Neural progenitor cell (in vitro differentiated cells): ENCODE results near the gene SLC11A2. TPM values are rescaled to one million over a fixed set of nuclear protein-coding genes. Genes with fewer than 3 reads are reported as not detected.

Experiments
- DNase-seq: peaks from one replicate; pipeline ENCODE4 v3.0.0-alpha.2; 2016; ENCODE audit warnings: low spot score
- H2AFZ ChIP-seq: fragments of 200-600 bp; sonication (generic); replicated peaks from 2 replicates; pipeline ENCODE4 v1.6.1; 2016; ENCODE audit warnings: antibody characterized with exemption
- H3F3A ChIP-seq: fragments of 200-600 bp; sonication (generic); 2 replicates; pipeline ENCODE4 v1.6.1; 2016; ENCODE audit warnings: antibody characterized with exemption, low read depth
- H3K27ac ChIP-seq: fragments of 200-600 bp; sonication (generic); 2 replicates; pipeline ENCODE4 v1.5.1; 2016; ENCODE audit warnings: mild to moderate bottlenecking
- H3K27me3 ChIP-seq: fragments of 200-600 bp; sonication (generic); 2 replicates; pipeline ENCODE4 v1.6.1; 2016; ENCODE audit warnings: mild to moderate bottlenecking, moderate library complexity
- H3K36me3 ChIP-seq: fragments of 200-600 bp; sonication (generic); 2 replicates; pipeline ENCODE4 v1.5.1; 2016
- H3K4me1 ChIP-seq: fragments of 200-600 bp; sonication (generic); 2 replicates; pipeline ENCODE4 v1.6.1; 2016; ENCODE audit warnings: mixed run types
- H3K4me2 ChIP-seq: fragments of 200-600 bp; sonication (generic); 2 replicates; pipeline ENCODE4 v1.6.1; 2016
- H3K4me3 ChIP-seq: fragments of 200-600 bp; sonication (generic); 2 replicates; pipeline ENCODE4 v1.5.1; 2016
- H3K79me2 ChIP-seq: fragments of 200-600 bp; sonication (generic); 2 replicates; pipeline ENCODE4 v1.6.1; 2016; ENCODE audit warnings: low read depth
- H3K9ac ChIP-seq: fragments of 200-600 bp; sonication (generic); 2 replicates; pipeline ENCODE4 v1.6.1; 2016
- H3K9me3 ChIP-seq: fragments of 200-600 bp; sonication (generic); 2 replicates; pipeline ENCODE4 v1.5.1; 2016; ENCODE audit warnings: low read depth
- H4K20me1 ChIP-seq: fragments of 200-600 bp; sonication (generic); 2 replicates; pipeline ENCODE4 v1.6.1; 2016; ENCODE audit warnings: low read depth
- H3K27ac Mint-ChIP-seq: 3 replicates; pipeline ENCODE4 v1.8.0; 2021; ENCODE audit warnings: mixed read lengths
- H3K27me3 Mint-ChIP-seq: 2 replicates; pipeline ENCODE4 v1.8.0; 2022; ENCODE audit warnings: low read depth, mild to moderate bottlenecking, inconsistent platforms, moderate library complexity, mixed read lengths; ENCODE audit not compliant: insufficient read depth
- H3K36me3 Mint-ChIP-seq: 3 replicates; pipeline ENCODE4 v1.8.0; 2021; ENCODE audit warnings: mixed read lengths
- H3K4me1 Mint-ChIP-seq: 3 replicates; pipeline ENCODE4 v1.8.0; 2021; ENCODE audit warnings: mixed read lengths
- H3K4me3 Mint-ChIP-seq: 3 replicates; pipeline ENCODE4 v1.8.0; 2021; ENCODE audit warnings: mild to moderate bottlenecking, moderate library complexity, mixed read lengths
- H3K9me3 Mint-ChIP-seq: 3 replicates; pipeline ENCODE4 v1.8.0; 2020; ENCODE audit warnings: mixed read lengths
- EZH2 ChIP-seq: fragments of 200-600 bp; sonication (generic); IDR thresholded peaks from 2 replicates; pipeline ENCODE4 v1.6.1; 2017; ENCODE audit warnings: antibody characterized with exemption, mild to moderate bottlenecking, moderate library complexity
- EZH2phosphoT487 ChIP-seq: fragments of 200-600 bp; sonication (generic); IDR thresholded peaks from 2 replicates; pipeline ENCODE4 v1.6.1; 2017; ENCODE audit warnings: antibody characterized with exemption
- small RNA-seq: library from RNA; depleted of rRNA; stranded (forward); fragments of <200 nt; gene quantifications from one replicate; pipeline ENCODE3, GENCODE V24; 2015
- total RNA-seq: library from RNA; depleted of rRNA; stranded (reverse); fragments of >200 nt; gene quantifications from 2 replicates; pipeline ENCODE4 v1.2.3, GENCODE V29; 2015; ENCODE audit warnings: low replicate concordance
- TF ChIP-seq, protein P1 (sequence below): fragments of 200-600 bp; sonication (generic); IDR thresholded peaks from 2 replicates; pipeline ENCODE4 v1.5.1; 2017; ENCODE audit warnings: antibody characterized with exemption, mild to moderate bottlenecking

The SLC11A2 gene
- total RNA-seq, 1 donor from 2014 or later, result 62.7 TPM

DNA sequence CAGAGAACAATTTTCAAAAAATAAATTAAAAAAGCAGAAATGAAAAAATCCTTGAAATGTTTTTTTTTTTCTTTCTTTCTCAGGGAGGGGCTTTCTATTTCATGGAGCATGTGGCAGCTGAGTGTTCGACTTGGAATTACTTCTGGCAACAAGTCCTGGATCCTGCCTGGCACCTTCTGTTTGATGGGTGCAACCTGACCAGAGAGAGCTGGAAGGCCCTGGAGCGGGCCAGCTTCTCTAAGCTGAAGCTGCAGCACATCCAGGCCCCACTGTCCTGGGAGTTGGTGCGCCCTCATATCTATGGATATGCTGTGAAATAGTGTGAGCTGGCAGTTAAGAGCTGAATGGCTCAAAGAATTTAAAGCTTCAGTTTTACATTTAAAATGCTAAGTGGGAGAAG is 96.4 kb downstream of the SLC11A2 start:
- Mint-ChIP-seq H3K4me3 (no peak overlapping the region), H3K27ac (no peak overlapping the region), H3K27me3 (no peaks in the 10 kb centered on the region), H3K36me3 (no peaks in the 10 kb centered on the region), H3K9me3 (no peaks in the 10 kb centered on the region), H3K4me1 (peaks cover 30% of the 10 kb centered on the region)
- no peaks in the 10 kb centered on the region for H3K79me2 ChIP-seq
- H3K9me3 ChIP-seq, result no peaks in the 10 kb centered on the region
- no peak overlapping the region for H3K9ac ChIP-seq
- no peak overlapping the region for H3K4me3 ChIP-seq
- H2AFZ ChIP-seq, result no peak overlapping the region
- no peaks in the 10 kb centered on the region for H4K20me1 ChIP-seq
- no peak overlapping the region for H3K27ac ChIP-seq
- no peak overlapping the region for H3K4me2 ChIP-seq
- no peaks in the 10 kb centered on the region for H3K36me3 ChIP-seq
- H3K4me1 ChIP-seq, result peaks cover 4% of the 10 kb centered on the region
- TF ChIP-seq, protein P1, sequence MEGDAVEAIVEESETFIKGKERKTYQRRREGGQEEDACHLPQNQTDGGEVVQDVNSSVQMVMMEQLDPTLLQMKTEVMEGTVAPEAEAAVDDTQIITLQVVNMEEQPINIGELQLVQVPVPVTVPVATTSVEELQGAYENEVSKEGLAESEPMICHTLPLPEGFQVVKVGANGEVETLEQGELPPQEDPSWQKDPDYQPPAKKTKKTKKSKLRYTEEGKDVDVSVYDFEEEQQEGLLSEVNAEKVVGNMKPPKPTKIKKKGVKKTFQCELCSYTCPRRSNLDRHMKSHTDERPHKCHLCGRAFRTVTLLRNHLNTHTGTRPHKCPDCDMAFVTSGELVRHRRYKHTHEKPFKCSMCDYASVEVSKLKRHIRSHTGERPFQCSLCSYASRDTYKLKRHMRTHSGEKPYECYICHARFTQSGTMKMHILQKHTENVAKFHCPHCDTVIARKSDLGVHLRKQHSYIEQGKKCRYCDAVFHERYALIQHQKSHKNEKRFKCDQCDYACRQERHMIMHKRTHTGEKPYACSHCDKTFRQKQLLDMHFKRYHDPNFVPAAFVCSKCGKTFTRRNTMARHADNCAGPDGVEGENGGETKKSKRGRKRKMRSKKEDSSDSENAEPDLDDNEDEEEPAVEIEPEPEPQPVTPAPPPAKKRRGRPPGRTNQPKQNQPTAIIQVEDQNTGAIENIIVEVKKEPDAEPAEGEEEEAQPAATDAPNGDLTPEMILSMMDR, result no peak
- TF ChIP-seq EZH2 (no peak), EZH2phosphoT487 (no peak)
- no peaks in the 10 kb centered on the region for H3K27me3 ChIP-seq
- peaks cover 4% of the 10 kb centered on the region for H3F3A ChIP-seq
- no peak for DNase-seq

Small RNA genes within 50 kb of the gene (small RNA-seq; reads per million reads assigned to genes)
- gene AC008121.1, result not detected
- not detected for gene RF00019
- not detected for gene RNU6-1273P
- not detected for gene RNU6-87P

Other genes with a start within 250 kb of the SLC11A2 start
- not detected in 2 replicates for gene TMPRSS12, start 183.5 kb downstream of the SLC11A2 start, total RNA-seq
- gene HIGD1C, start 73.8 kb downstream of the SLC11A2 start, total RNA-seq, result not detected in 2 replicates
- 40.9 and 46.6 TPM in 2 replicates for gene LETMD1, start 21.9 kb upstream of the SLC11A2 start, total RNA-seq
- 28.6 and 30.9 TPM in 2 replicates for gene CSRNP2, start 57.2 kb upstream of the SLC11A2 start, total RNA-seq
- 19.4 and 28.8 TPM in 2 replicates for gene TFCP2, start 146.8 kb upstream of the SLC11A2 start, total RNA-seq
- gene POU6F1, start 191.7 kb upstream of the SLC11A2 start, total RNA-seq, result 1.6 TPM in 2 replicates
- gene DAZAP2, start 212.4 kb upstream of the SLC11A2 start, total RNA-seq, result 48.4 and 51.6 TPM in 2 replicates
- gene SMAGP, start 244.0 kb upstream of the SLC11A2 start, total RNA-seq, result 19.0 and 24.3 TPM in 2 replicates